PC-9 (cell line): ENCODE results near the gene TMEM176B. TPM values are rescaled to one million over a fixed set of nuclear protein-coding genes. Genes with fewer than 3 reads are reported as not detected.

ENCODE experiments used
- BruUV-seq: library from RNA; stranded (reverse); fragments of 400-500 nt; replicated peaks from 2 replicates; lab custom pipeline; 2021; lab: Mats Ljungman, UMichigan
- CTCF ChIA-PET: fragments of 300-600 bp; sonication (Branson Sonifier 250); formaldehyde crosslinking; loops from one replicate; lab custom pipeline; 2022; ENCODE audit warnings: antibody characterized with exemption; lab: Charles Lee
- POLR2A ChIA-PET: fragments of 300-600 bp; sonication (Branson Sonifier 250); formaldehyde crosslinking; loops from one replicate; lab custom pipeline; 2022; ENCODE audit warnings: antibody characterized with exemption; ENCODE audit not compliant: unreplicated experiment; lab: Charles Lee
- DNase-seq, 2 experiments: peaks; one replicate each; pipeline versions ENCODE4 v3.0.0 to v3.0.0-alpha.2; 2015 to 2022; ENCODE audit warnings: mixed read lengths in 1 of 2
- H2AFZ ChIP-seq: fragments of 200-600 bp; sonication (generic); 2 replicates; pipeline ENCODE4 v1.8.1; 2017; ENCODE audit warnings: antibody characterized with exemption
- H3F3A ChIP-seq: fragments of 200-600 bp; sonication (generic); 2 replicates; pipeline ENCODE4 v1.8.1; 2017; ENCODE audit warnings: antibody characterized with exemption, mild to moderate bottlenecking, low read depth; ENCODE audit not compliant: insufficient read depth
- H3K27ac ChIP-seq: fragments of 200-600 bp; sonication (generic); 2 replicates; pipeline ENCODE4 v1.6.1; 2016; ENCODE audit warnings: mixed run types
- H3K27me3 ChIP-seq: fragments of 200-600 bp; sonication (generic); 2 replicates; pipeline ENCODE4 v1.6.1; 2016; ENCODE audit warnings: low read depth, mixed run types; ENCODE audit not compliant: insufficient read depth
- H3K36me3 ChIP-seq: fragments of 200-600 bp; sonication (generic); 2 replicates; pipeline ENCODE4 v1.6.1; 2016; ENCODE audit warnings: low read depth, mixed run types
- H3K4me1 ChIP-seq: fragments of 200-600 bp; sonication (generic); replicated peaks from 2 replicates; pipeline ENCODE4 v1.6.1; 2016; ENCODE audit warnings: mixed run types; ENCODE audit not compliant: insufficient read depth
- H3K4me2 ChIP-seq: fragments of 200-600 bp; sonication (generic); 2 replicates; pipeline ENCODE4 v1.6.1; 2017; ENCODE audit warnings: mixed run types
- H3K4me3 ChIP-seq: fragments of 200-600 bp; sonication (generic); 2 replicates; pipeline ENCODE4 v1.6.1; 2016; ENCODE audit warnings: mixed run types
- H3K79me2 ChIP-seq: fragments of 200-600 bp; sonication (generic); 2 replicates; pipeline ENCODE4 v1.6.1; 2017; ENCODE audit warnings: low read depth, mixed run types
- H3K9me2 ChIP-seq: fragments of 200-600 bp; sonication (generic); 2 replicates; pipeline ENCODE4 v1.8.1; 2017; ENCODE audit warnings: mild to moderate bottlenecking; ENCODE audit not compliant: insufficient read depth
- H3K9me3 ChIP-seq: fragments of 200-600 bp; sonication (generic); 2 replicates; pipeline ENCODE4 v1.8.1; 2016; ENCODE audit warnings: low read depth; ENCODE audit not compliant: insufficient read depth
- H4K20me1 ChIP-seq: fragments of 200-600 bp; sonication (generic); 2 replicates; pipeline ENCODE4 v1.8.1; 2017; ENCODE audit not compliant: insufficient read depth
- EZH2 ChIP-seq: fragments of 200-600 bp; sonication (generic); IDR thresholded peaks from 2 replicates; pipeline ENCODE4 v1.8.0; 2017; ENCODE audit warnings: antibody characterized with exemption, low read depth
- intact Hi-C: fragments of 100-400 bp; cut with micrococcal nuclease; formaldehyde crosslinking; loops from one replicate; pipeline ENCODE4 v1.10.0; 2022; ENCODE audit not compliant: unreplicated experiment
- total RNA-seq: library from RNA; stranded (reverse); gene quantifications from 2 replicates; pipeline ENCODE4 v1.2.3, GENCODE V29; 2021
- TF ChIP-seq, protein P1 (sequence below): fragments of 200-600 bp; sonication (generic); conservative IDR thresholded peaks from 2 replicates; pipeline ENCODE4 v1.6.1; 2017; ENCODE audit warnings: mixed run types, antibody characterized with exemption, mild to moderate bottlenecking, moderate library complexity

TMEM176B gene
- total RNA-seq, 1 experiment from 2014 or later, result 1.9 TPM

DNA sequence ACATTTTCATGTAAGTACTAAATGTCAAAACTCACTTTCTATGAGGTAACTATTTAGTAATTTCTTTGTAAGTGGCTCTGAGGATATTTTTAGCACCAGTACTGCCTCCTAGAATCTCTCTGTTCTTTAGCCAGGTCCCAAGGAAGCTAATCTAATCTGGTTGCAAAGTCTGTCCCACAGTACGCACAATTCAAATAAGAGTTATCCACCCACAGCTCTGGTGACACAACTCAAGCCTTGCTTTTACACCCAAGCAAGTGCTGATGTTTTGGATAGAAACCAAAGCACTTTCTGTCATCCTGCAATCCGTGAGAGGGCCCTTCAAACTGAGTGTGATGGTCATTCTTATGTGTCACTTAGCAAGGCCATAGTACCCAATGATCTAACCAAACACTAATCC is 48.5 kb downstream of the TMEM176B start:
- BruUV-seq, result no TSS peak
- Histone ChIP-seq H3K79me2 (no peaks in the 10 kb centered on the region), H3K9me2 (no peaks in the 10 kb centered on the region), H3F3A (no peaks in the 10 kb centered on the region), H4K20me1 (no peaks in the 10 kb centered on the region), H2AFZ (no peak overlapping the region), H3K27me3 (peaks cover 34% of the 10 kb centered on the region), H3K9me3 (no peaks in the 10 kb centered on the region), H3K4me2 (no peak overlapping the region), H3K4me3 (no peak overlapping the region), H3K36me3 (no peaks in the 10 kb centered on the region), H3K27ac (no peak overlapping the region), H3K4me1 (no peaks in the 10 kb centered on the region)
- ChIA-PET CTCF (no interaction called here), POLR2A (no interaction called here)
- no peak for TF ChIP-seq EZH2
- TF ChIP-seq, protein P1, sequence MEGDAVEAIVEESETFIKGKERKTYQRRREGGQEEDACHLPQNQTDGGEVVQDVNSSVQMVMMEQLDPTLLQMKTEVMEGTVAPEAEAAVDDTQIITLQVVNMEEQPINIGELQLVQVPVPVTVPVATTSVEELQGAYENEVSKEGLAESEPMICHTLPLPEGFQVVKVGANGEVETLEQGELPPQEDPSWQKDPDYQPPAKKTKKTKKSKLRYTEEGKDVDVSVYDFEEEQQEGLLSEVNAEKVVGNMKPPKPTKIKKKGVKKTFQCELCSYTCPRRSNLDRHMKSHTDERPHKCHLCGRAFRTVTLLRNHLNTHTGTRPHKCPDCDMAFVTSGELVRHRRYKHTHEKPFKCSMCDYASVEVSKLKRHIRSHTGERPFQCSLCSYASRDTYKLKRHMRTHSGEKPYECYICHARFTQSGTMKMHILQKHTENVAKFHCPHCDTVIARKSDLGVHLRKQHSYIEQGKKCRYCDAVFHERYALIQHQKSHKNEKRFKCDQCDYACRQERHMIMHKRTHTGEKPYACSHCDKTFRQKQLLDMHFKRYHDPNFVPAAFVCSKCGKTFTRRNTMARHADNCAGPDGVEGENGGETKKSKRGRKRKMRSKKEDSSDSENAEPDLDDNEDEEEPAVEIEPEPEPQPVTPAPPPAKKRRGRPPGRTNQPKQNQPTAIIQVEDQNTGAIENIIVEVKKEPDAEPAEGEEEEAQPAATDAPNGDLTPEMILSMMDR, result no peak
- no peak for DNase-seq
- intact Hi-C loops, result no loop called here

DNA sequence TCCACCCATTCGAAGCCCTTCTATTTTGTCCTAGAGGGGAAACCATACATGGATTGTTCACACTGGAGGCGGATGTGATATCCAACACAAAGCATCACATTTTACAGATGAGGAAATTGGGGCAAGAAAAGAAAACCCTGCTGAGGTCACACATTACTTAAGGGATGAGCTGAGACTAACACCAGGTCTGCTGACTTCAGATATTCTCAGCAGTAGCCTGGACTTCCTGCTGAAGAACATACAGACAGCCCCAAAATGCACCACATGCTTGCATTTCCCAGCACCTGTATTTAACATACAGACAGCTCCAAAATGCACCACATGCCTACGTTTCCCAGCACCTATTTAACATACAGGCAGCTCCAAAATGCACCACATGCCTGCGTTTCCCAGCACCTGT is 51.8 kb downstream of the TMEM176B start:
- H3K27me3 ChIP-seq, result peaks cover 62% of the 10 kb centered on the region
- no peak overlapping the region for H2AFZ ChIP-seq
- no peak overlapping the region for H3K4me3 ChIP-seq
- TF ChIP-seq, protein P1, result no peak
- no peak for TF ChIP-seq EZH2
- H3K27ac ChIP-seq, result no peak overlapping the region
- H4K20me1 ChIP-seq, result no peaks in the 10 kb centered on the region
- H3K79me2 ChIP-seq, result no peaks in the 10 kb centered on the region
- intact Hi-C loops, result no loop called here
- ChIA-PET CTCF (no interaction called here), POLR2A (no interaction called here)
- H3K9me2 ChIP-seq, result no peaks in the 10 kb centered on the region
- no peaks in the 10 kb centered on the region for H3F3A ChIP-seq
- no peaks in the 10 kb centered on the region for H3K36me3 ChIP-seq
- no peak overlapping the region for H3K4me2 ChIP-seq
- no peak for DNase-seq
- H3K9me3 ChIP-seq, result no peaks in the 10 kb centered on the region
- no TSS peak for BruUV-seq
- H3K4me1 ChIP-seq, result no peaks in the 10 kb centered on the region

DNA sequence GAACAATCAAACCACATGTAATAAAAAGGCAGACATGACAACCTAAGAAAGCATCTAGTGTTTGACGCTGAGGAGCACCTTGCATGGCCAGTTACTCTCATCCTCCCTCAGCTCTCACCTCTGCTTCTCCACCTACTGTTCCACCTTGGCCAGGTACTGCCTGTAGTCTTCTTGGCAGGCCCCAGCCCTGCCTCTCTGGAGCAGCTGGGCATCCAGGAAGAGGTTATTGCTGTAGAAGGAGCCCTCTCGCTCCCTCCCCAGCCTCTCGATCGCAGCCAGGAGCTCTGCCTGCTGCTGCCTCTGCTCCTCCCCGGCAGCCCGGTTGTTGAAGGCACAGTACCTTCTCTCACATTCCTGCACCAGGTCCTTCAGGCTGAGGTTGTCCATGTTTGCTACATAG is 53.2 kb downstream of the TMEM176B start:
- Histone ChIP-seq H3K4me3 (no peak overlapping the region), H4K20me1 (no peaks in the 10 kb centered on the region), H3K27ac (no peak overlapping the region), H3K9me2 (no peaks in the 10 kb centered on the region), H3K9me3 (no peaks in the 10 kb centered on the region), H3K4me2 (no peak overlapping the region), H3K36me3 (no peaks in the 10 kb centered on the region), H2AFZ (no peak overlapping the region), H3K79me2 (no peaks in the 10 kb centered on the region), H3K4me1 (no peaks in the 10 kb centered on the region), H3F3A (no peaks in the 10 kb centered on the region), H3K27me3 (peaks cover 72% of the 10 kb centered on the region)
- BruUV-seq, result no TSS peak
- intact Hi-C loops, result no loop called here
- ChIA-PET CTCF (no interaction called here), POLR2A (no interaction called here)
- TF ChIP-seq, protein P1, result no peak
- no peak for TF ChIP-seq EZH2
- DNase-seq, result no peak
